HEK293 (cell line): ENCODE data around the gene FRRS1L.

Source experiments
- CTCF ChIA-PET: fragments of 350-600 bp; formaldehyde crosslinking; extraction: SDS; loops from one replicate; lab custom pipeline; 2021; ENCODE audit warnings: antibody characterized with exemption; lab: Yijun Ruan, JAX
- POLR2A ChIA-PET: fragments of 300-600 bp; formaldehyde crosslinking; extraction: SDS; loops from one replicate; lab custom pipeline; 2020; ENCODE audit warnings: antibody characterized with exemption, inconsistent platforms; lab: Yijun Ruan, JAX
- H3K27ac ChIP-seq: fragments of 200-500 bp; sonication (Bioruptor generic); 2 replicates; pipeline ENCODE4 v1.5.1; 2014; ENCODE audit warnings: low read depth, low read length, control low read depth, inconsistent platforms; ENCODE audit errors: extremely low read depth
- H3K36me3 ChIP-seq, 2 experiments: fragments of 200-500 bp in 1 of 2; sonication (Bioruptor generic) in 1 of 2; 1 replicate in 1 of 2; 2 replicates in 1 of 2; pipeline ENCODE4 v1.5.1; 2014 to 2017; ENCODE audit warnings: inconsistent platforms in 2 of 2, low read length in 2 of 2; ENCODE audit not compliant: control insufficient read depth in 2 of 2, insufficient read depth in 1 of 2
- H3K4me1 ChIP-seq: fragments of 200-500 bp; sonication (Bioruptor generic); 2 replicates; pipeline ENCODE4 v1.5.1; 2014; ENCODE audit warnings: mild to moderate bottlenecking, low read length, inconsistent platforms; ENCODE audit not compliant: control insufficient read depth, insufficient read depth
- H3K4me3 ChIP-seq: 2 replicates; pipeline ENCODE4 v1.5.1; 2011; ENCODE audit warnings: low read depth, mild to moderate bottlenecking, control low read depth, low read length, moderate library complexity
- H3K9me3 ChIP-seq: fragments of 200-500 bp; sonication (Bioruptor generic); 2 replicates; pipeline ENCODE4 v1.5.1; 2014; ENCODE audit warnings: low read depth, low read length, inconsistent platforms; ENCODE audit not compliant: control insufficient read depth, insufficient read depth
- ELK4 ChIP-seq: IDR thresholded peaks from 2 replicates; pipeline ENCODE4 v1.6.1; 2011; ENCODE audit warnings: mild to moderate bottlenecking, low read depth, low read length, borderline replicate concordance
- KLF17 ChIP-seq: fragments of 450-650 bp; formaldehyde crosslinking; IDR thresholded peaks from 2 replicates; pipeline ENCODE4 v1.5.1; 2016; ENCODE audit warnings: missing biosample characterization, missing genetic modification characterization
- PATZ1 ChIP-seq: fragments of 450-650 bp; formaldehyde crosslinking; IDR thresholded peaks from 2 replicates; pipeline ENCODE4 v1.5.1; 2016; ENCODE audit warnings: missing biosample characterization, missing genetic modification characterization
- RBAK ChIP-seq: fragments of 450-650 bp; formaldehyde crosslinking; IDR thresholded peaks from 2 replicates; pipeline ENCODE4 v1.5.1; 2016; ENCODE audit warnings: missing biosample characterization, missing genetic modification characterization
- ZBTB17 ChIP-seq: fragments of 450-650 bp; formaldehyde crosslinking; IDR thresholded peaks from 2 replicates; pipeline ENCODE4 v1.5.1; 2016; ENCODE audit warnings: missing biosample characterization, missing genetic modification characterization
- ZBTB7A ChIP-seq: fragments of 450-650 bp; formaldehyde crosslinking; IDR thresholded peaks from 2 replicates; pipeline ENCODE4 v1.5.1; 2016; ENCODE audit warnings: low read depth, missing biosample characterization, missing genetic modification characterization
- ZFP69B ChIP-seq: fragments of 450-650 bp; formaldehyde crosslinking; IDR thresholded peaks from 2 replicates; pipeline ENCODE4 v1.5.1; 2016; ENCODE audit warnings: missing biosample characterization, missing genetic modification characterization
- ZNF10 ChIP-seq: fragments of 450-650 bp; formaldehyde crosslinking; IDR thresholded peaks from 2 replicates; pipeline ENCODE4 v1.5.1; 2017; ENCODE audit warnings: missing biosample characterization, missing genetic modification characterization
- ZNF112 ChIP-seq: fragments of 450-650 bp; formaldehyde crosslinking; IDR thresholded peaks from 2 replicates; pipeline ENCODE4 v1.5.0; 2017; ENCODE audit warnings: missing biosample characterization, missing genetic modification characterization
- ZNF132 ChIP-seq: fragments of 450-650 bp; formaldehyde crosslinking; IDR thresholded peaks from 2 replicates; pipeline ENCODE4 v1.5.1; 2017; ENCODE audit warnings: missing biosample characterization, missing genetic modification characterization, borderline replicate concordance
- ZNF138 ChIP-seq: fragments of 450-650 bp; formaldehyde crosslinking; IDR thresholded peaks from 2 replicates; pipeline ENCODE4 v1.5.1; 2016; ENCODE audit warnings: missing biosample characterization, missing genetic modification characterization, borderline replicate concordance
- ZNF140 ChIP-seq: fragments of 450-650 bp; formaldehyde crosslinking; IDR thresholded peaks from 2 replicates; pipeline ENCODE4 v1.5.1; 2016; ENCODE audit warnings: missing biosample characterization, missing genetic modification characterization
- ZNF155 ChIP-seq: fragments of 450-650 bp; formaldehyde crosslinking; IDR thresholded peaks from 2 replicates; pipeline ENCODE4 v1.5.1; 2016; ENCODE audit warnings: missing biosample characterization, missing genetic modification characterization
- ZNF157 ChIP-seq: fragments of 450-650 bp; formaldehyde crosslinking; IDR thresholded peaks from 2 replicates; pipeline ENCODE4 v1.5.1; 2016; ENCODE audit warnings: missing biosample characterization, missing genetic modification characterization
- ZNF169 ChIP-seq: fragments of 450-650 bp; formaldehyde crosslinking; IDR thresholded peaks from 2 replicates; pipeline ENCODE4 v1.5.1; 2016; ENCODE audit warnings: missing biosample characterization, missing genetic modification characterization
- ZNF175 ChIP-seq: fragments of 450-650 bp; formaldehyde crosslinking; IDR thresholded peaks from 2 replicates; pipeline ENCODE4 v1.5.1; 2016; ENCODE audit warnings: missing biosample characterization, missing genetic modification characterization
- ZNF248 ChIP-seq: fragments of 450-650 bp; formaldehyde crosslinking; IDR thresholded peaks from 2 replicates; pipeline ENCODE4 v1.5.1; 2017; ENCODE audit warnings: missing biosample characterization, missing genetic modification characterization
- ZNF302 ChIP-seq: fragments of 450-650 bp; formaldehyde crosslinking; IDR thresholded peaks from 2 replicates; pipeline ENCODE4 v1.5.1; 2016; ENCODE audit warnings: missing biosample characterization, missing genetic modification characterization, low read depth
- ZNF350 ChIP-seq: fragments of 450-650 bp; formaldehyde crosslinking; IDR thresholded peaks from 2 replicates; pipeline ENCODE4 v1.5.0; 2017; ENCODE audit warnings: missing biosample characterization, mild to moderate bottlenecking, missing genetic modification characterization
- ZNF354C ChIP-seq: fragments of 450-650 bp; formaldehyde crosslinking; IDR thresholded peaks from 2 replicates; pipeline ENCODE4 v1.5.1; 2016; ENCODE audit warnings: missing biosample characterization, missing genetic modification characterization, low read depth, borderline replicate concordance
- ZNF623 ChIP-seq: fragments of 450-650 bp; formaldehyde crosslinking; IDR thresholded peaks from 2 replicates; pipeline ENCODE4 v1.5.1; 2016; ENCODE audit warnings: missing biosample characterization, missing genetic modification characterization
- ZNF626 ChIP-seq: fragments of 450-650 bp; sonication (Bioruptor Pico); formaldehyde crosslinking; IDR thresholded peaks from 2 replicates; pipeline ENCODE4 v1.5.1; 2018; ENCODE audit warnings: missing biosample characterization, missing genetic modification characterization, inconsistent platforms
- ZNF645 ChIP-seq: fragments of 450-650 bp; formaldehyde crosslinking; IDR thresholded peaks from 2 replicates; pipeline ENCODE4; 2016; ENCODE audit warnings: missing biosample characterization, missing genetic modification characterization
- ZNF660 ChIP-seq: fragments of 450-650 bp; IDR thresholded peaks from 2 replicates; pipeline ENCODE4 v1.5.1; 2018; ENCODE audit warnings: missing biosample characterization, mild to moderate bottlenecking, missing genetic modification characterization
- ZNF768 ChIP-seq: fragments of 450-650 bp; formaldehyde crosslinking; IDR thresholded peaks from 2 replicates; pipeline ENCODE4 v1.5.1; 2018; ENCODE audit warnings: missing biosample characterization, mild to moderate bottlenecking, missing genetic modification characterization
- ZSCAN5A ChIP-seq: fragments of 450-650 bp; formaldehyde crosslinking; IDR thresholded peaks from 2 replicates; pipeline ENCODE4 v1.5.1; 2016; ENCODE audit warnings: missing biosample characterization, missing genetic modification characterization
- ZXDB ChIP-seq: fragments of 450-650 bp; formaldehyde crosslinking; IDR thresholded peaks from 2 replicates; pipeline ENCODE4 v1.5.1; 2016; ENCODE audit warnings: missing biosample characterization, missing genetic modification characterization

The FRRS1L gene

GRCh38 chr9:109132567-109133021 lies 34.5 kb downstream of the FRRS1L start:
- ChIA-PET CTCF (no interaction called here), POLR2A (no interaction called here)
- Histone ChIP-seq H3K27ac (no peak overlapping the region), H3K4me1 (no peaks in the 10 kb centered on the region), H3K4me3 (no peak overlapping the region), H3K9me3 (no peaks in the 10 kb centered on the region), H3K36me3 (no peaks in the 10 kb centered on the region)
- TF ChIP-seq ZNF140 (tag by site-specific recombination) (no peak), ZNF132 (tag by site-specific recombination) (no peak), ZNF354C (no peak), ZNF175 (tag by site-specific recombination) (no peak), ZNF350 (tag by site-specific recombination) (no peak), ZBTB17 (tag by site-specific recombination) (no peak), ZNF645 (tag by site-specific recombination) (no peak), ZFP69B (tag by site-specific recombination) (no peak), ZNF660 (no peak), ZNF157 (tag by site-specific recombination) (no peak), ZNF169 (tag by site-specific recombination) (no peak), RBAK (tag by site-specific recombination) (no peak), ZNF155 (tag by site-specific recombination) (no peak), ZNF138 (tag by site-specific recombination) (no peak), ELK4 (no peak), KLF17 (no peak), ZNF626 (tag by site-specific recombination) (no peak), ZNF10 (tag by site-specific recombination) (no peak), ZBTB7A (tag by site-specific recombination) (no peak), ZSCAN5A (tag by site-specific recombination) (no peak)

GRCh38 chr9:109129470-109130197 lies 37.4 kb downstream of the FRRS1L start:
- Histone ChIP-seq H3K36me3 (no peaks in the 10 kb centered on the region), H3K9me3 (no peaks in the 10 kb centered on the region), H3K4me3 (no peak overlapping the region), H3K4me1 (no peaks in the 10 kb centered on the region), H3K27ac (no peak overlapping the region)
- CTCF ChIA-PET: interaction anchor here (0.7 to 2.2 kb wide), 2 partner anchors 14 to 119 kb away, joined by 3 to 8 read pairs; no protein-coding TSS in a partner anchor
- TF ChIP-seq PATZ1 (tag by site-specific recombination) (no peak), ZNF112 (tag by site-specific recombination) (no peak), ZNF248 (tag by site-specific recombination) (no peak), ZNF623 (tag by site-specific recombination) (no peak), ZNF768 (tag by site-specific recombination) (no peak), ZXDB (no peak), ZNF175 (tag by site-specific recombination) (no peak), ZNF302 (tag by site-specific recombination) (no peak), ZNF350 (tag by site-specific recombination) (no peak)
- POLR2A ChIA-PET: interaction anchor here (1.3 kb wide), 1 partner anchor 10 kb away, joined by 10 read pairs; the partner anchor contains the start of gene TMEM245
